SJSA1 (cell line): ENCODE data around the gene SYNJ2. TPM values are rescaled to one million over a fixed set of nuclear protein-coding genes. Genes with fewer than 3 reads are reported as not detected.

Experiments used
- DNase-seq, 2 experiments: peaks; one replicate each; pipeline ENCODE4 v3.0.0-alpha.2; 2015 to 2020; ENCODE audit warnings: low spot score in 2 of 2, low read depth in 1 of 2
- H3K27ac ChIP-seq: fragments of 250-450 bp; sonication (Bioruptor Pico); 2 replicates; pipeline ENCODE4 v1.5.1; 2020; ENCODE audit warnings: mild to moderate bottlenecking, moderate library complexity
- H3K27me3 ChIP-seq: fragments of 250-450 bp; sonication (Bioruptor Pico); replicated peaks from 2 replicates; pipeline ENCODE4 v1.5.1; 2020; ENCODE audit warnings: mild to moderate bottlenecking, moderate library complexity
- H3K36me3 ChIP-seq: fragments of 250-450 bp; sonication (Bioruptor Pico); 2 replicates; pipeline ENCODE4 v1.5.1; 2020; ENCODE audit warnings: mild to moderate bottlenecking
- H3K4me1 ChIP-seq: fragments of 250-450 bp; sonication (Bioruptor Pico); replicated peaks from 2 replicates; pipeline ENCODE4 v1.6.1; 2021; ENCODE audit warnings: mild to moderate bottlenecking
- H3K4me3 ChIP-seq: fragments of 250-450 bp; sonication (Bioruptor Pico); 2 replicates; pipeline ENCODE4 v1.5.1; 2020; ENCODE audit warnings: mild to moderate bottlenecking
- H3K9me3 ChIP-seq: fragments of 250-450 bp; sonication (Bioruptor Pico); replicated peaks from 2 replicates; pipeline ENCODE4 v1.5.1; 2020; ENCODE audit warnings: mild to moderate bottlenecking
- total RNA-seq: library from RNA; depleted of rRNA; stranded (reverse); fragments of >200 nt; shearing (Covaris generic); gene quantifications from 2 replicates; pipeline ENCODE4 v1.2.3, GENCODE V29; 2014

SYNJ2 gene
- total RNA-seq, 1 experiment from 2014 or later: 23.7 TPM

GRCh38 chr6:158080849-158081656 is 99.4 kb downstream of the SYNJ2 start:
- H3K27me3 ChIP-seq: no peaks in the 10 kb centered on the region
- H3K4me3 ChIP-seq: no peak overlapping the region
- peak in 1 of 2 experiments; percentile 25 for DNase-seq
- H3K36me3 ChIP-seq: peaks cover 75% of the 10 kb centered on the region
- no peaks in the 10 kb centered on the region for H3K4me1 ChIP-seq
- H3K27ac ChIP-seq: no peak overlapping the region
- H3K9me3 ChIP-seq: no peaks in the 10 kb centered on the region

- H3K36me3 ChIP-seq: peaks cover 75% of the 10 kb centered on the region
- DNase-seq: no peak
These were observed 99.9 kb downstream of the SYNJ2 start for GRCh38 chr6:158081657-158081935.

DNA sequence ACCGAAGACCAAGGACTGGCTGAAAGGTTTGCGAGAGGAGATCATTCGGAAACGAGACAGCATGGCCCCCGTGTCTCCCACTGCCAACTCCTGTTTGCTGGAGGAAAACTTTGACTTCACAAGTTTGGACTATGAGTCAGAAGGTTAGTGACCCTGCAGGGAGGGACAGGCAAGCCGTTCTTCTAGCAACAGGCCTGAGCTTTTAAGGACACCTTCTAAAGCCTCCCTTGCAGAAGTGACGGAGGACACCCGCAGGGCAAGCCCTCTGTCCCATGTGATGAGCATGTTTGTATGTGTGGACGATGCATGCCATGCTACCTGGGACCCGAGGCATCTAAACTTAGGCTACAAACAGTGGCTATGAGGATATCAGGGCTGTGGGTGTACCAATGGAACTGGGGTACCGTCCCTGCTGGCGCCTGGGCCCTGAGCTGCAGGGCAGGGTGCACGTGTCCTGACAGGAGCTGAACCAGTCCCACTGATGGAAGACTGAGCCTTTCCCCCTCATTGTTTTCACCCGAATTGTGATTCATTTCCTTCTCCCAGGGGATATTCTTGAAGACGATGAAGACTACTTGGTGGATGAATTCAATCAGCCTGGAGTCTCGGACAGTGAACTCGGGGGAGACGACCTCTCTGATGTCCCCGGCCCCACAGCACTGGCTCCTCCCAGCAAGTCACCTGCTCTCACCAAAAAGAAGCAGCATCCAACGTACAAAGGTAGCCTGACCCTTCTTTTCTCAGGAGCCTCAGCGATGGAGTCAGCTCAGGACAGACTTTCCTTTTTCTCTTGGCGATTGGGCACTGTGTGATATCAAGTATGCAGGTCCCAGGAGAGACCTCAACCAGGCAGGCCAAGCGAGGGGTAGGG is 102.0 kb downstream of the SYNJ2 start:
- no peaks in the 10 kb centered on the region for H3K27me3 ChIP-seq
- H3K4me3 ChIP-seq: no peak overlapping the region
- no peaks in the 10 kb centered on the region for H3K4me1 ChIP-seq
- no peak for DNase-seq
- H3K36me3 ChIP-seq: peaks cover 78% of the 10 kb centered on the region
- H3K27ac ChIP-seq: no peak overlapping the region
- no peaks in the 10 kb centered on the region for H3K9me3 ChIP-seq

More at GRCh38 chr6:158081657-158081935, 99.9 kb downstream of the SYNJ2 start:
- no peak overlapping the region for H3K4me3 ChIP-seq
- no peaks in the 10 kb centered on the region for H3K27me3 ChIP-seq
- no peak overlapping the region for H3K27ac ChIP-seq
- no peaks in the 10 kb centered on the region for H3K9me3 ChIP-seq
- no peaks in the 10 kb centered on the region for H3K4me1 ChIP-seq

- H3K4me3 ChIP-seq: no peak overlapping the region
- H3K4me1 ChIP-seq: no peaks in the 10 kb centered on the region
- peaks cover 79% of the 10 kb centered on the region for H3K36me3 ChIP-seq
- H3K27ac ChIP-seq: no peak overlapping the region
- no peaks in the 10 kb centered on the region for H3K9me3 ChIP-seq
- H3K27me3 ChIP-seq: no peaks in the 10 kb centered on the region
- DNase-seq: no peak
These were observed 103.8 kb downstream of the SYNJ2 start for GRCh38 chr6:158085261-158086053.

- Histone ChIP-seq H3K4me1 (no peaks in the 10 kb centered on the region), H3K27me3 (no peaks in the 10 kb centered on the region), H3K4me3 (no peak overlapping the region), H3K27ac (no peak overlapping the region), H3K36me3 (peaks cover 80% of the 10 kb centered on the region), H3K9me3 (no peaks in the 10 kb centered on the region)
- no peak for DNase-seq
These were observed 104.4 kb downstream of the SYNJ2 start for GRCh38 chr6:158086054-158086503.

GRCh38 chr6:158086504-158087223 is 105.0 kb downstream of the SYNJ2 start:
- H3K9me3 ChIP-seq: no peaks in the 10 kb centered on the region
- H3K27ac ChIP-seq: no peak overlapping the region
- DNase-seq: no peak
- H3K36me3 ChIP-seq: peaks cover 77% of the 10 kb centered on the region
- H3K4me3 ChIP-seq: no peak overlapping the region
- H3K27me3 ChIP-seq: no peaks in the 10 kb centered on the region
- no peaks in the 10 kb centered on the region for H3K4me1 ChIP-seq

DNA sequence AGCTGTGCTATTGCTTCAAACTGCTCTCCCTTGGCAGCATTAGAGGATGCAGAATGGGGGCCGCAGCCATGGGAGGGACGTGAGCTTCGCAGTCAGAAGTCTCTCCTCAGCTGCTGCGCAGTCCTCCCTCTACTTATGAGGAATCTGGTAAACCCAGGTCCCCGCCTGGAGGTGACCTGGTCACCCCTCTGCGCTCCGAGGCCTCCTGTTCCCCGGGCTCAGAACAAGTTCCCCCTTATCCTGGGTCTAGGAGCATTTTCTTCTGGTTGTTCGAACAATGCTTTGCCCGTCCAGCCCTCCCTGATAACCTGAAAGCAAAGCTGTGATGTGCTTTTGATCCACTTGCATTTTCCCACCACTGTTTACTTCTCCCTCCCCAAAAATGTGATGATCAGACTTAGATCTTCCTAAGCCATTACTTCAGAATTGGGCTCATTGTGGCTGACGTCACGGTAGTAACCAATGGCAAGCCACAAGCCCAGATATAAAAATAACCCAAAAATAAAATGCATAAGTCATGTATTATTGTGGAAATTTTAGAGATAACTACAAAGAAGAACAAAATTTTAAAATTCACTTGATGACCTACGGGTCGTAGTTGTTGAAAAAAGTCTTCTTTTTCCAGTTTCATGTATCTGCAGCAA is 105.7 kb downstream of the SYNJ2 start:
- Histone ChIP-seq H3K4me3 (no peak overlapping the region), H3K27ac (no peak overlapping the region), H3K9me3 (no peaks in the 10 kb centered on the region), H3K27me3 (no peaks in the 10 kb centered on the region), H3K4me1 (no peaks in the 10 kb centered on the region), H3K36me3 (peaks cover 78% of the 10 kb centered on the region)
- no peak for DNase-seq

- Histone ChIP-seq H3K36me3 (peaks cover 72% of the 10 kb centered on the region), H3K27me3 (no peaks in the 10 kb centered on the region), H3K4me1 (no peaks in the 10 kb centered on the region), H3K27ac (no peak overlapping the region), H3K4me3 (no peak overlapping the region), H3K9me3 (no peaks in the 10 kb centered on the region)
- DNase-seq: no peak
These were observed 111.1 kb downstream of the SYNJ2 start for GRCh38 chr6:158092806-158093205.

- Histone ChIP-seq H3K27ac (no peak overlapping the region), H3K27me3 (no peaks in the 10 kb centered on the region), H3K36me3 (peaks cover 62% of the 10 kb centered on the region), H3K9me3 (no peaks in the 10 kb centered on the region), H3K4me3 (no peak overlapping the region), H3K4me1 (no peaks in the 10 kb centered on the region)
- DNase-seq: no peak
These were observed 113.4 kb downstream of the SYNJ2 start for GRCh38 chr6:158095031-158095430.

- DNase-seq: no peak
- Histone ChIP-seq H3K4me1 (no peaks in the 10 kb centered on the region), H3K36me3 (peaks cover 57% of the 10 kb centered on the region), H3K4me3 (no peak overlapping the region), H3K27me3 (no peaks in the 10 kb centered on the region), H3K27ac (no peak overlapping the region), H3K9me3 (no peaks in the 10 kb centered on the region)
These were observed 114.0 kb downstream of the SYNJ2 start for GRCh38 chr6:158095671-158096070.

- Histone ChIP-seq H3K27me3 (no peaks in the 10 kb centered on the region), H3K4me3 (no peak overlapping the region), H3K9me3 (no peaks in the 10 kb centered on the region), H3K36me3 (peaks cover 6% of the 10 kb centered on the region; the same call in 1 of the 2 replicates), H3K27ac (no peak overlapping the region), H3K4me1 (no peaks in the 10 kb centered on the region)
- DNase-seq: no peak
These were observed 121.6 kb downstream of the SYNJ2 start for GRCh38 chr6:158103228-158103627.

DNA sequence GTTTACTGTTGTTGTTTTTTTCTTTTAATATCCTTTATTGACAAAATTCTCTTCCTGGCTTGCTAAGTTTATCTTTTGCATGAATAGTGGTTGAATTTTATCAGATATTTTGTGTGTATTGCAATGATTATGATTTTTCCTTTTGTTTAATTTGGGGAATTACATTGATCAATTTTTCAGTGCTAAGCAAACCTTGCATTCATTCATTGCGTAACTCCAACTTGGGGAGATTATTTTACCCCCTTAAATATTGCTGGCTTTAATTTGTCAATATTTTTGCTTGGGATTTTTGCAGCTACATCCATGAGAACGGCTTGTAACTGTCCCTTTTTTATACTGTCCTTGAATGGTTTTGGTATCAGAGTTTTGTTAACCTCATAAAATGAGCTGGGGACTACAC is 123.0 kb downstream of the SYNJ2 start:
- Histone ChIP-seq H3K9me3 (no peaks in the 10 kb centered on the region), H3K36me3 (peaks cover 4% of the 10 kb centered on the region; the same call in 1 of the 2 replicates), H3K4me1 (no peaks in the 10 kb centered on the region), H3K27ac (no peak overlapping the region), H3K4me3 (no peak overlapping the region), H3K27me3 (no peaks in the 10 kb centered on the region)
- DNase-seq: no peak

GRCh38 chr6:158109748-158110147 is 128.1 kb downstream of the SYNJ2 start:
- H3K4me1 ChIP-seq: no peaks in the 10 kb centered on the region
- peaks cover 20% of the 10 kb centered on the region; the same call in 1 of the 2 replicates for H3K36me3 ChIP-seq
- no peaks in the 10 kb centered on the region for H3K9me3 ChIP-seq
- H3K4me3 ChIP-seq: no peak overlapping the region
- H3K27me3 ChIP-seq: no peaks in the 10 kb centered on the region
- no peak for DNase-seq
- no peak overlapping the region for H3K27ac ChIP-seq
